Cerebellar nuclear complex (tissue), 1 donor: ENCODE results near the gene AHSP.
"Not testable (repeated sequence)": the region's sequence is repeated elsewhere in the genome, so short reads cannot be mapped to it uniquely, and the experiment has no call there.

ENCODE experiments used
- DNase-seq, 2 experiments: peaks; one replicate each; lab custom pipeline; 2025; lab: John Stamatoyannopoulos, UW

AHSP gene

DNA sequence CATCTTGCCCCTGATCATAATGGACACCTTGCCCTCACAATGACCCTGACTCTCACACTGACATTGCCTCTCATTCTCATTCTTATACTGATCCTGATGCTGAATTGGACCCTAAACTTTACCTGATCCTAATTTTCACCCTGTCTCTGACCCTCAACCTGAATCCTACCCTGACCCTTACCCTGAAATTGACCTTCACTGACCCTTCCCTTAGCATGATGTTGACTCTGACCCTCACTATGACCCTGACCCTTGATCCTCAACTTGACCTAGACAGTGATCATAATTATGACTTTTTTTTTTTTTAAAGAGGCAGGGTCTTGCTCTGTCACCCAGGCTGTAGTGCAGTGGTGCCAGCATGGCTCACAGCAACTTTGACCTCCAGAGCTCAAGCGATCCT lies 3.4 kb downstream of the AHSP start:
- DNase-seq, result no peak

DNA sequence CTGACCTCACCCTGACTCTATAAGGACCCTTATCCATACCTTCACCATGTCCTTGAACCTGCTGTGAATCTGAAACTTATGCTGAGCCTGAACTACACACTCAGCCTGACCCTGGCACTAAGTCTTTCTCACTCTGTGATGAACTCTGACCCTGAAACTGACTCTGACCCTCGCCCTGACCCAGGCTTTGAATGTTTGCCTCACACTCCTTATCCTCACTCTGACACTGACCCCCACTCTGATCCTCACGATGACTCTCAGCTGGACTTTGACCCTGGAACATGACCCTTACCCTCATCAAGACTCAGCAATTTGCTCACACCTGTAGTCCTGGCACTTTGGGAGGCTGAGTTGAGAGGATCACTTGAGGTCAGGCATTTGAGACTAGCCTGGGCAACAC lies 4.4 kb downstream of the AHSP start:
- DNase-seq, result no peak

DNA sequence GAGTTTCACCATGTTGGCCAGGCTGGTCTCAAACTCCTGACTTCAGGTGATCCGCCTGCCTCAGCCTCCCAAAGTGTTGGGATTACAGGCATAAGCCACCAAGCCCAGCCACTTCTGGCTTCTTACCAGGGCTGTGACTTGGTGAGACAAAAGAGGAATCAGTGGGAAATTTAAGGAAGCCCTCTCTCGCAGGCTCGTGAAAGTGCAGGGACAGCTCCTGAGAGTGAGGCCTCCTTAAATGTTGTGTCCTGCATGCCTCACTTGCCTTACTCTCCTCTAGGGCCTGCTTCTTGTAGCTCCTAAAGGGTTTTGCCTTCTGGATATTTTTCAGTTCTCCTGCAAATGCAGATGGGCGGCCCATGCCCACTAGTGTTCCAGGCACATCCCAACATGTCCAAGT lies 5.2 kb downstream of the AHSP start:
- DNase-seq, result no peak

DNA sequence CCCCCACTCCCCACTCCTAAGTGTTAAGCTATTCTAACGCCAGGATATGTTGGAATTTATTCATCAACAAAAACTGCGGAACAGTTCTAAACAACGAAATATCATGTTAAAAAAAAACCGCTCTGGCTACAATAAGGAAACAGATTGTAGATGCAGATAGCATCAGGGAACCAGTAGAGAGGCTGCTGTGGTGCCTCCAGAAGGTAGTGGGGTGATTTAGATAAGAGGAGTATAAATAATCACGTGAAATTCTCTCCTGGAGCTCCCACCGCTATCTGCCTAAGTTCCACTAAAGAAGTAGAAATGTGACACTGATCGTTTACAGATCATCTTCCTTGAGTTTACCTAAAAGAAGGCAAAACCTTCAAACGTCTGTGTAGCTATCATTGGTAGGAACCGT lies 8.0 kb downstream of the AHSP start:
- no peak for DNase-seq

DNA sequence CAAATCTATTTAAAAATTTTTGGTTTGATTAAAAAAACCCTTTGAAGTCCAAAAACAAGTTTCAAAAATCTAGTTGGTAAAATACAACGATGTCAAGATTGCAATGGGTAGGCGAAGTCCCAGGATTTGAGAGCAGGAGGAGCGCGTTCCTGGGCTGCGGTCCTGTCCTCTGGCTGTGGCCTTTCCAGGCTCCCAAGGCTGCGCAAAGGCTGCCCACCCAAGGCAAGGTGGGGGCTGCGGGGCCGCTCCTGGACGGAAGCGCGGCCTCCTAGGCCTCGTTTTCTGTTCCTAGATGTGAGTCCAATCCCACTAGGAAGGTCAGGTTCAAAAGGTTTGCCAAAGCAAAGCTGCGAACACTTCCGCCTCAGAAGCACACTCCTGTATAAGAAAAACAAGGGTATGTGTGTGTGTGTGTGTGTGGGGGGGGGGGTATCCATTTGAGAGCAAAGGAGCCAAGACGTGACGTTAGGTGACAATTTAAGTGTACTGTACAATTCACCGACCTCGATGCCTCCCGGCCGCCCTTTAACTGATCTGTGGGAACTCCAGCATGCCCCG lies 9.2 kb downstream of the AHSP start:
- no peak for DNase-seq

DNA sequence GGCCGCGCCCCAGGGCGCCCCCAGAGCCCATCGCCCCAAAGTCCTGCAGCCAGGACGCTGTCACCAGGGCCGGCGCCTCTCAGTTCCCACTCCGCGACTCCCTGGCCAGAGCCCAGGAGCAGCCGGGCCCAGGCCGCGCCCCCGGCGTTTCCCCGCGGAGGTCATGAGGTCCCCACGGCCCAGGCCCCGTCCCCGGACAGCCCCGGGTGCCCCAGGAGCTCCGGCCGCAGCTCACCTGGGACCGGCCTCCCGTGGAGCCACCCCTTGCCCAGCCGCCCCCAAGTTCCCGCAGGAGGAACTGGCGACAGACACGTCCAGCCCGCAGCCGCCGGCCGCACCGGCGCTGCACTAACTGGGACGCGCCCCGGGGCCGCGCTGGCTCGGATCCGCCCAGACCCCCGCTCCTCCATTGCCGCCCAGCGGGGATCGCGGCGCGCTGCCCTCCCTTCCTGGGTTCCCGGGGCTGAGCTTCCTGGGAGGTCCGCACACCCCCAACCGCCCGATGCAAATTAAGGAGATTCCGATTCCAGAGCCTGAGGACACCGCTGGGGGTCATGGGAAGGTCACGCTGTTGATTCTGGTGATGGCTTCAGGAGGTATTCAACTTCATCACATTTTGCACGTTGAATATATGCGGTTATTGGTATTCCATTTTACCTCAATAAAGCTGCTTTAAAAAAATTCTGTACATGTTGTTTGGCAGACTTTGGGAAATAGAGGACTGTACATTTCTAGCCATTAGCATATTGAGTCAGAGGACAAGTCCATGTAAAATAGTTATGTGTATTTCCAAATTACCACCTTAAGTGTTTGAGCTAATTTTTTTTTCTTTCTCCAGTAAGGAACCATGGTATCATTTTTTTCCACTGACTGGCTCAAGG lies 9.9 kb downstream of the AHSP start:
- DNase-seq, result no peak

DNA sequence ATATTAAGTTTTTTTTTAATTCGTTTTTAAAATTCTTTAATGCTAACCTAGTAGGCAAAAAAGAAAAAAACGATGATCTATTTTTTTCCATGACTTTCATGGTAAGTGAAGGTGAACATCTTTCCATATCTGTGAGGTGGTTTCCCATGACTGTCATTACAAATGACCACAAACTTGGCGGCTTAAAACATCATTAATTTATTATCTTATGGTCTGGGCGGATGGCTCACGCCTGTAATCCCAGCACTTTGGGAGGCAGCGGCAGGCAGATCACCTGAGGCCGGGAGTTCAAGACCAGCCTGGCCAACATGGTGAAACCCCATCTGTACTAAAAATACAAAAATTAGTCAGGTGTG lies 10.5 kb downstream of the AHSP start:
- DNase-seq, result not testable (repeated sequence)

DNA sequence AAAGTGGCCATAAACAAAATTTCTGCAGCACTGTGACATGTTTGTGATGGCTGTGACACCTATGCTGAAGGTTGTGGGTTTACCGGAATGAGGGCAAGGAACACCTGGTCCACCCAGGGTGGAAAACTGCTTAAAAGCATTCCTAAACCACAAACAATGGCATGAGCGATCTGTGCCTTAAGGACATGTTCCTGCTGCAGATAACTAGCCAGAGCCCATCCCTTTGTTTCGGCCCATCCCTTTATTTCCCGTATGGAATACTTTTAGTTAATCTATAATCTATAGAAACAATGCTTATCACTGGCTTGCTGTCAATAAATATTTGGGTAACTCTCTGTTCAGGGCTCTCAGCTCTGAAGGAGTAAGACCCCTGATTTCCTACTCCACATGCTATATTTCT lies 12.1 kb downstream of the AHSP start:
- DNase-seq, result not testable (repeated sequence)

DNA sequence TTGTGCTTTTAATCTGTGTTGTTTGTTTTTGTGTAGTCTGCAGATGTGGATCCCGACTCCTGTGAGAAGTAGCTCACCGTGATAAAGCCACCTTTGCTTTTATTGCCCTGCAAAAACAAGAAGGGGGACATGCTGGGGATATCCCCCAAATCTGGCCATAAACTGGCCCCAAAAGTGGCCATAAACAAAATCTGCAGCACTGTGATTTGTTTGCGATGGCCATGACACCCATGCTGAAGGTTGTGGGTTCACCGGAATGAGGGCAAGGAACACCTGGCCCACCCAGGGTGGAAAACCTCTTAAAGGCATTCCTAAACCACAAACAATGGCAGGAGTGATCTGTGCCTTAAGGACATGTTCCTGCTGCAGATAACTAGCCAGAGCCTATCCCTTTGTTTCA lies 15.1 kb downstream of the AHSP start:
- no peak for DNase-seq

DNA sequence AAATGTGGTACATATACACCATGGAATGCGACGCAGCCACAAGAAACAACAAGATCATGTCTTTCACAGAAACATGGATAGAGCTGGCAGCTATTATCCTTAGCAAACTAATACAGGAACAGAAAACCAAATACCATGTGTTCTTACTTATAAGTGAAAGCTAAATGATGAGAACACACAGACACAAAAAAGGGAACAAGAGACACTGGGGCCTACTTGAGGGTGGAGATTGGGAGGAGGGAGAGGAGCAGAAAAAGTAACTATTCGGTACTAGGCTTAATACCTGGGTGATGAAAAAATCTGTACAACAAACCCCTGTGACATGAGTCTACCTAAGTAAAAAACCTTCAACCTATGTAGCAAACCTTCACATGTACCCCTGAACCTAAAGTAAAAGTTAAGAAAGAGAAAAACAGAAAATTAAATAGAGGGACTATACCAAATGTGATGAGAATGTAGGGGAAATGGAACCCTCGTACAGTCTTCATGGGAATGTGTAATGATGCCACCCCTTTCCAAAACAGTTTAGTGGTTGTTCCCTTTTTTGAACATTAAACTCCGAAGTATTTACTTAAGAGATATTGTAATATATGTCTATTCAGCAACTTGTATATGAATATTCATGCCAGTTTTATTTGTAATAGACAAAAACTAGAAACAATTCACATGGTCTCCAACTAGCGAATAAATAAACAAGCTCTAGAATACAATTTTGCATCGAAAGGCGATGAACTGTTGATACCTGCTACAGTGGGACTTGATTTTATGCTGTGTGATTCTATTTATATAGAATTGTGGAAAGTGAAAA lies 33.9 kb downstream of the AHSP start:
- DNase-seq, result no peak

DNA sequence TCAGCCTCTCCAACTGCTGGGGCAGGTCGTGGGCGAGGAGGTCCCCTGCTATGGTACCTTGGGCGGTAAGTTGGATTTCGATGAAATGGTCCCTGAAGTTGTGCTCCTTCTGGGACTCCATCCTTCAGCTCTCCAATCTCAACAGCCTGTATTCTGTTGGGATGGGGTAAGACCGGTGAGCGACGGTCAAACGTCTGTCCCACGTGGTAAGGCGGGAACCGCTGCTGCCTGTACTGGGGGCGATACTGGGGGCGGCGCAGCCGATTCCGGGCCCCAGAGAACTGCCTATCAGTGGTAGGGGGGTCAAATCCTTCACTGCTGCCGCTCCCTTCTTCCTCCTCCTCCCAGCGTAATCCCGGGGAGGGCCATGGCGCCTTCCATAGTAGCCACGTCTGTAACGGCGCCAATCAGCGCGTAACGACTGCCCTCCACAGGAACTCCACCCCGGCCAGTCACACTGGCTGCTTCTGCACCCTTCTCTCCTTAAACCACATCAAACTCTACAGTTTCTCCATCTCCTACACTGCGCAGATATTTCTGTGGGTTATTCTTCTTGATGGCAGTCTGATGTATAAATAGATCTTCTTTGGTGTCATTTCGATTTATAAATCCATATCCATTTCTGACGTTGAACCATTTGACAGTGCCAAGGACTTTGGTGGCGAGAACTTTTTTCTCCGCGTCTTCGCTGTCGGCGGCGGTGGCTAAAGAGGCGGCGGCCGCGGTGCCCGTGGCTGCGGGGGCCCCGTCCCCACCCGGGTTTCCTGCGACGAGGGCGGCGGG lies 41.1 kb downstream of the AHSP start:
- DNase-seq, result no peak

DNA sequence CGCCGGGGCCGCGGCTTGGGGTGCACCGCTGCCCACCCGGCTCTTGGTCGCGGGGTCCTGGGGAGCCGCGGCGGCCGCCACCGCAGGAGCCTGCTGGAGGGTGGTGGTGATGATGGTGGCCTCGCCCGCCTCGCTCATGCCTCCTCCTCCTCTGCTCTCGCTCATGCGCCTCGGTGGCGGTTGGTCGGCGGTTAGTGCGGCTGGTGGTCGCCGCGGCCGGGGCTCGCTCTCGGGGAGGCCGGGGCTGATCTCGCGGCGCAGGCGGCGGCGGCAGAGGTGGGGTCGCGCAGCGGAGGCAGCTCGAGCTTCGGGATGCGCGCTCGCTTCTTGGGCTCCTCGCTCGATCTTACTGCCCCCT lies 41.6 kb downstream of the AHSP start:
- DNase-seq, result no peak

DNA sequence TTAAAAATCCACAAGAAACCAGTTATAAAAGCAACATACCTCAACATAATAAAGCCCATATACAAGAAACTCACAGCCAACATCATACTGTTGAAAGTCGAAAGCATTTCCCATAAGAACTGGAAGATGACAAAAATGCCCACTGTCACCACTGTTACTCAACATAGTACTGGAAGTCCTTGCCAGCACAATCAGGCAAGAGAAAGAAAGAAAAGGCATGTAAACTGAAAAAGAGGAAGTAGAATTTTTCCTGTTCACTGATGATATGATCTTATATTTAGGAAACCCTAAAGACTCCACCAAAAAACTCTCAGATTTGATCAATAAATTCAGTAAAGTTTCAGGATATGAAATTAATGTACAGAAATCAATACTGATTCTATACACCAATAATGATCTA lies 45.1 kb downstream of the AHSP start:
- no peak for DNase-seq

DNA sequence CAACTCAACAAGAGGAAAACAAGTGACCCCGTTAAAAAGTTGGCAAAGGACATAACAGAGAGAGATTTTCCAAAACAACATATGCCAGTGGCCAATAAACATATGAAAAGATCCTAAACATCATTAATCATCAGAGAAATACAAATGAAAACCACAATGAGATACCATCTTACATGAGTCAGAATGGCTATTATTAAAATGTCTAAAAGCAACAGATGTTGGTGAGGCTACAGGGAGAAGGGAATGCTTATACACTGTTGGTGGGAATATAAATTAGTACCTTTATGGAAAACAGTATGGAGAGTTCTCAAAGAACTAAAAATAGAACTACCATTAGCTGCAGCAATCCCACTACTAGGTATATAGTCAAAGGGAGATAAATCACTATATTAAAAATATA lies 46.5 kb downstream of the AHSP start:
- not testable (repeated sequence) for DNase-seq

DNA sequence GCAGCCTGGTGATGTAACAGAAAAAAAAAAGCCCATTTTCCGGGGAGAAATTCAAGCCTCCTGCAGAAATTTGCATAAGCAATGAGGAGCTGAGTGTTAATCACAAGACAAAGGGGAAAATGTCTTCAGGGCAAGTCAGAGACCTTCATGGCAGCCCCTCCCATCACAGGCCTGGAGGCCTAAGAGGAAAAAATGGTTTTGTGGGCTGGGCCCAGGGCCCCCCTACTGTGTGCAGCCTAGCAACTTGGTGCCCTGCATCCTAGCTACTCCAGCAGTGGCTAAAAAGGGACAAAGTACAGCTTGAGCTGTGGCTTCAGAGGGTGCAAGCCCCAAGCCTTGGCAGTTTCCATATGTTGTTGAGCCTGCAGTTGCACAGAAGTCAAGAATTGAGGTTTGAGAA lies 49.7 kb downstream of the AHSP start:
- no peak for DNase-seq
